ENCODE measurements around the gene IL6ST. TPM values are rescaled to one million over a fixed set of nuclear protein-coding genes. Genes with fewer than 3 reads are reported as not detected.

Gene IL6ST
- total RNA-seq, 1 donor from 2014 or later = 86.1 TPM

- DNase-seq (ENCODE audit: low spot score) = no peak
- intact Hi-C loops (cut with micrococcal nuclease) = loop anchor here (2.0 to 5.0 kb wide), 3 partner anchors 20 to 751 kb away; partner anchors contain the start of genes CDC20B and SLC38A9
- peak overlapping the region; percentile 82 for H3K4me3 Mint-ChIP-seq
- no peaks in the 10 kb centered on the region for H3K36me3 Mint-ChIP-seq (ENCODE audit: low read depth)
- no peaks in the 10 kb centered on the region for H3K9me3 Mint-ChIP-seq
- H3K4me1 Mint-ChIP-seq (ENCODE audit: low read depth) = peaks cover 41% of the 10 kb centered on the region
- H3K27ac Mint-ChIP-seq = peak overlapping the region; percentile 79
- peaks cover 1% of the 10 kb centered on the region for H3K27me3 Mint-ChIP-seq (ENCODE audit: insufficient read depth)
Observed at GRCh38 chr5:55923177-55923771, 71.5 kb downstream of the IL6ST start.

DNA sequence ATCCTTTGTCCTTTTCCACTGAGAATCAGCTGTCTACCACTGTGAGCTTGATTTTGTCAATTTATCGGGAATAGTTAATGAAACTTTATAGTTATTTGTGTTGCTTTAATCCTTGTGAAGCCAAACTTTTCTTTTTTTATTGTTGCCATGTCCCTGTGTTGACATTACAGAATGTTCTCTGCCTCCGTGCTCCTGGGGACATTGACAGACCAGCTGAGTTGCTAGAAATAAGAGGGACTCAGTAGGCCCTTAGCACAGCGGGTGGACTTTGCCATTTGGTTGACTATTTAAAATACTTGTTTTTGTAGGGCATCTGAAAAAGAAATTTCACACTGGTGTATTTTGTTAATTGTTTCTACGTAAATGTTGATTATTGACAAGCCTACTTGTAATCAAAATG, 73.1 kb downstream of the IL6ST start:
- no peak overlapping the region for H3K27ac Mint-ChIP-seq
- peaks cover 48% of the 10 kb centered on the region for H3K4me1 Mint-ChIP-seq (ENCODE audit: low read depth)
- DNase-seq (ENCODE audit: low spot score) = no peak
- H3K9me3 Mint-ChIP-seq = no peaks in the 10 kb centered on the region
- H3K27me3 Mint-ChIP-seq (ENCODE audit: insufficient read depth) = peaks cover 3% of the 10 kb centered on the region
- no peak overlapping the region for H3K4me3 Mint-ChIP-seq
- intact Hi-C loops (cut with micrococcal nuclease) = loop anchor here (2.0 to 5.0 kb wide), 3 partner anchors 19 to 749 kb away; partner anchors contain the start of genes CDC20B and SLC38A9
- H3K36me3 Mint-ChIP-seq (ENCODE audit: low read depth) = no peaks in the 10 kb centered on the region

DNA sequence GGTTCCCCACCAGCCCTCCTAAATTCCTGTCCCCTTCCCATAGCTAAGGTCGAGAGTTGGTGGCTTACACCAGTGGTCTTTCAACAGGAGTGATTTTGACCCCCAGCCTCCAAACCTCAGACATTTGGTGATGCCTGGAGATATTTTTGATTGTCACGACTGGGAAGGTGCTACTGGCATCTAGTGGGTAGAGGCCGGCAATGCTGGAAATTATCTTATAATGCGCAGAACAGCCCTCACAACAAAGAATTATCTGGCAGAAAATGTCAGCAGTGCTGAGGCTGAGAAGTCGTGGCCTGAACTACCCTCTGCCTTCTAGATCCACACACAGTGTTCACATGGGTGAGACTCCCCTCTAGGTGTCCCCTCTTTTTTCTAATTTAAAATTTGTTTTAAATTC, 74.0 kb downstream of the IL6ST start:
- Mint-ChIP-seq H3K9me3 (no peaks in the 10 kb centered on the region), H3K27ac (no peak overlapping the region), H3K36me3 (ENCODE audit: low read depth) (no peaks in the 10 kb centered on the region), H3K27me3 (ENCODE audit: insufficient read depth) (peaks cover 3% of the 10 kb centered on the region), H3K4me3 (no peak overlapping the region), H3K4me1 (ENCODE audit: low read depth) (peaks cover 48% of the 10 kb centered on the region)
- DNase-seq (ENCODE audit: low spot score) = no peak
- intact Hi-C loops (cut with micrococcal nuclease) = loop anchor here (5.0 kb wide), 2 partner anchors 208 to 748 kb away; partner anchors contain the start of genes CDC20B and SLC38A9

- no peak for DNase-seq (ENCODE audit: low spot score)
- H3K9me3 Mint-ChIP-seq = no peaks in the 10 kb centered on the region
- H3K27ac Mint-ChIP-seq = peak overlapping the region; percentile 59
- peaks cover 48% of the 10 kb centered on the region for H3K4me1 Mint-ChIP-seq (ENCODE audit: low read depth)
- H3K27me3 Mint-ChIP-seq (ENCODE audit: insufficient read depth) = peaks cover 3% of the 10 kb centered on the region
- no peak overlapping the region for H3K4me3 Mint-ChIP-seq
- H3K36me3 Mint-ChIP-seq (ENCODE audit: low read depth) = no peaks in the 10 kb centered on the region
- intact Hi-C loops (cut with micrococcal nuclease) = loop anchor here (5.0 kb wide), 2 partner anchors 207 to 747 kb away; partner anchors contain the start of genes CDC20B and SLC38A9
Observed at GRCh38 chr5:55919625-55920024, 75.1 kb downstream of the IL6ST start.

DNA sequence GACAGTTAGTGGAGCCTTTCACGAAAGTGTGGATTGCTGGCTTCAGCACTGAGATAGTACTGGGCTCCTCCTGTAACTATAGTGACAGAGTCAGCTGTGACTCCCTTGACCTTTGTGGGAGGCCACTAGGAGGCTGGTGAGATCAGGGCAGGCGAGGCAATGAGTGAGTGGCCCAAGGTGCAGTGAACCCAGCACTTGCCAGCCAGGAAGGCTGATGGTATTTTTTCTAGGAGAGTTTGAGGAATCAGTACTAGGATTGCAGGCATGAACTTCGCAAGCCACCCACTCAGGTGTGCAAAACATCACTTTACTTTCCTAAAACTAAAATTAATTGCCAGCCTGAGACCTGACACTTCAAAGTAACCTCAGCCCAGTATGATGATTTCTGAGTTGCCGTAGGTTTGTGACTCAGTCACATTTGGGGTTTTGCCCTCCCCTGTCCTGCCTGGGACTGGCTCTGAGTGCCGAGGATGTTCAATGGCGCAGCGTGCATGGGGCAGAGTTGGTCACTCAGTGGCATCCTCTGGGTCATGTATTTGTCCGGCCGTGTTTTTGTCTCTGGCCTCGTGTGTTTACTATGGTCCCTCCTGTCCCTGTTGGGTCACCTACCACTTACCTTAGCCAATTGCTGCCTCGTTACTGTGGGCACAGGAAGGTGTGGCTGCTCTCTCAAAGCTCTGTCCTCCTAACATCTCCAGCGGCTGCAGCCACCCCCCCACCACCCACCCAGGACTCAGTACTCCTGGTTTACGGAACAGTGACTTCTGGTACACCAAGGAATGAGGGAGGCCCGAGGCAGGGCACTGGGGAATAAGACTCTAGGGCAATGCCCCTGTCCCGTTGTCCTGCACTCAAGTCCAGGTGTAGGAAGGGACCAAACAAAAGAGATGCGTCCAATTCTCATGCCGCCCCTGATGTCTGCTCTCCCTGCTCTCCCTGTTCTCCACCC, 76.4 kb downstream of the IL6ST start:
- Mint-ChIP-seq H3K4me3 (no peak overlapping the region), H3K27me3 (ENCODE audit: insufficient read depth) (peaks cover 3% of the 10 kb centered on the region), H3K27ac (no peak overlapping the region), H3K9me3 (no peaks in the 10 kb centered on the region), H3K36me3 (ENCODE audit: low read depth) (no peaks in the 10 kb centered on the region), H3K4me1 (ENCODE audit: low read depth) (peaks cover 41% of the 10 kb centered on the region)
- intact Hi-C loops (cut with micrococcal nuclease) = no loop called here
- no peak for DNase-seq (ENCODE audit: low spot score)

DNA sequence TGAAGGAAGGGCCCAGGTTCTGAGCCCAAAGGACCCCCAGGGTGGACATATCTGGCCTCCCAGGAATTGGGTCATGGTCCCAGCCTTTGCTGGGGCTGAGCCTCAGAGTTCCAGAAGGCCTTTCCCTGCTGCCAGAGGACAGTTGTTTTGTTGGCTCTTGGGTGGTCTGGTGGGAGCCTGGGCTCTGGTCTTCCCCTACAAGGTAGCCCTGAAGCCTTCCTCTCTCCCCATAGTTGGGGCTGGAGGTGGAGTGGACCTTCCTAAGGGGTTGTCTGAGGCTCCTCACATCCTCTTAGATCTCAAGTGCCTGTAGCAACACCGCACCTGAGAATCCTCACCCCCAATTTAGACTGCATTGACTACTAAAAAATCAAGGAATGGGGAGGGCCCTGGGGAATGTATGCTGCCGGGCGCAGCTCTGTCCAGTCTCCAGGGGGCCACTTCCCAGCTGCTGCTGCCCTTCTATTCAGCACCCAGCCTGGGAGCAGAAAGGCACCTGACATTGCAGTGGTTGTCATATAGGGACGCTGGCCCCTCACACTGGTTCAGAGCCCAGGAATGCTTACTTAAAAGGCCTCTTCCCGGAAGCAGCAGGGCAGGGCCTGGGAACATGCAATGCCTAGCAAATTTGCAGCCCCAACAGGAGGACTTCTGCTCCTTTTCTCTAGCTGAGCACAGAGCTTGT, 77.2 kb downstream of the IL6ST start:
- intact Hi-C loops (cut with micrococcal nuclease) = no loop called here
- H3K9me3 Mint-ChIP-seq = no peaks in the 10 kb centered on the region
- H3K27ac Mint-ChIP-seq = no peak overlapping the region
- DNase-seq (ENCODE audit: low spot score) = no peak
- no peak overlapping the region for H3K4me3 Mint-ChIP-seq
- peaks cover 34% of the 10 kb centered on the region for H3K4me1 Mint-ChIP-seq (ENCODE audit: low read depth)
- H3K36me3 Mint-ChIP-seq (ENCODE audit: low read depth) = no peaks in the 10 kb centered on the region
- H3K27me3 Mint-ChIP-seq (ENCODE audit: insufficient read depth) = peaks cover 3% of the 10 kb centered on the region

GRCh38 chr5:55916986-55917385, 77.8 kb downstream of the IL6ST start:
- intact Hi-C loops (cut with micrococcal nuclease) = no loop called here
- no peak for DNase-seq (ENCODE audit: low spot score)
- H3K4me3 Mint-ChIP-seq = no peak overlapping the region
- H3K27me3 Mint-ChIP-seq (ENCODE audit: insufficient read depth) = peaks cover 3% of the 10 kb centered on the region
- H3K9me3 Mint-ChIP-seq = no peaks in the 10 kb centered on the region
- no peak overlapping the region for H3K27ac Mint-ChIP-seq
- peaks cover 38% of the 10 kb centered on the region for H3K4me1 Mint-ChIP-seq (ENCODE audit: low read depth)
- H3K36me3 Mint-ChIP-seq (ENCODE audit: low read depth) = no peaks in the 10 kb centered on the region

GRCh38 chr5:55915783-55916182, 79.0 kb downstream of the IL6ST start:
- peaks cover 44% of the 10 kb centered on the region for H3K4me1 Mint-ChIP-seq (ENCODE audit: low read depth)
- H3K4me3 Mint-ChIP-seq = no peak overlapping the region
- DNase-seq (ENCODE audit: low spot score) = no peak
- no peak overlapping the region for H3K27ac Mint-ChIP-seq
- intact Hi-C loops (cut with micrococcal nuclease) = no loop called here
- no peaks in the 10 kb centered on the region for H3K9me3 Mint-ChIP-seq
- H3K27me3 Mint-ChIP-seq (ENCODE audit: insufficient read depth) = peaks cover 3% of the 10 kb centered on the region
- H3K36me3 Mint-ChIP-seq (ENCODE audit: low read depth) = no peaks in the 10 kb centered on the region

- no peaks in the 10 kb centered on the region for H3K9me3 Mint-ChIP-seq
- H3K4me1 Mint-ChIP-seq (ENCODE audit: low read depth) = peaks cover 36% of the 10 kb centered on the region
- peaks cover 2% of the 10 kb centered on the region for H3K36me3 Mint-ChIP-seq (ENCODE audit: low read depth)
- H3K4me3 Mint-ChIP-seq = no peak overlapping the region
- no peak overlapping the region for H3K27ac Mint-ChIP-seq
- peaks cover 3% of the 10 kb centered on the region for H3K27me3 Mint-ChIP-seq (ENCODE audit: insufficient read depth)
- intact Hi-C loops (cut with micrococcal nuclease) = no loop called here
- no peak for DNase-seq (ENCODE audit: low spot score)
Observed at GRCh38 chr5:55914971-55915370, 79.8 kb downstream of the IL6ST start.

GRCh38 chr5:55913466-55914413, 81.0 kb downstream of the IL6ST start:
- Mint-ChIP-seq H3K36me3 (ENCODE audit: low read depth) (peaks cover 2% of the 10 kb centered on the region), H3K4me3 (no peak overlapping the region), H3K9me3 (no peaks in the 10 kb centered on the region), H3K27ac (no peak overlapping the region), H3K27me3 (ENCODE audit: insufficient read depth) (peaks cover 3% of the 10 kb centered on the region), H3K4me1 (ENCODE audit: low read depth) (peaks cover 23% of the 10 kb centered on the region)
- no peak for DNase-seq (ENCODE audit: low spot score)
- intact Hi-C loops (cut with micrococcal nuclease) = no loop called here

GRCh38 chr5:55911784-55912653, 82.7 kb downstream of the IL6ST start:
- Mint-ChIP-seq H3K4me3 (no peak overlapping the region), H3K27ac (no peak overlapping the region), H3K27me3 (ENCODE audit: insufficient read depth) (peaks cover 3% of the 10 kb centered on the region), H3K4me1 (ENCODE audit: low read depth) (peaks cover 11% of the 10 kb centered on the region), H3K9me3 (no peaks in the 10 kb centered on the region), H3K36me3 (ENCODE audit: low read depth) (peaks cover 2% of the 10 kb centered on the region)
- no peak for DNase-seq (ENCODE audit: low spot score)
- intact Hi-C loops (cut with micrococcal nuclease) = no loop called here
